GM18867 (cell line): ENCODE measurements around the gene STK11.
"Not testable (repeated sequence)": the region's sequence is repeated elsewhere in the genome, so short reads cannot be mapped to it uniquely, and the experiment has no call there.

Experiments used
- ATAC-seq: cut with Tn5 transposase; IDR thresholded peaks from one replicate; pipeline ENCODE4 v1.9.1; 2021; ENCODE audit warnings: mild to moderate bottlenecking, moderate library complexity; ENCODE audit not compliant: unreplicated experiment

Gene STK11

DNA sequence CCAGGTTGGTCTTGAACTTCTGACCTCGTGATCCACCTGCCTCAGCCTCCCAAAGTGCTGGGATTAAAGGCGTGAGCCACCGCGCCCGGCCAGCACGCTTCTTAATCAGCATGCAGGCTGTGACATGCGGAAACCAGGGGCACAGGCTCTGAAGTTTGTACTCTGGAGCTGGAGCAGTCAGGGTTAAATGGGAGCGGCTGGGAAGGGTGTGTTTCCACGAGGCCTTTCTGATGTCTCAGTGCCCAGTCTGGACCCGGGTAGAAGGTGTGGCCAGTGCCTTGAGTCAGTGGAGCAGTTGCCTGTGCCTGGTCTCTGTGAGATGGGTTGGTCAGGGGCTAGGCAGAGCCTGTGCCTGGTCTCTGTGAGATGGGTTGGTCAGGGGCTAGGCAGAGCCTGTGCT is 3.3 kb downstream of the STK11 start:
- not testable (repeated sequence) for ATAC-seq

DNA sequence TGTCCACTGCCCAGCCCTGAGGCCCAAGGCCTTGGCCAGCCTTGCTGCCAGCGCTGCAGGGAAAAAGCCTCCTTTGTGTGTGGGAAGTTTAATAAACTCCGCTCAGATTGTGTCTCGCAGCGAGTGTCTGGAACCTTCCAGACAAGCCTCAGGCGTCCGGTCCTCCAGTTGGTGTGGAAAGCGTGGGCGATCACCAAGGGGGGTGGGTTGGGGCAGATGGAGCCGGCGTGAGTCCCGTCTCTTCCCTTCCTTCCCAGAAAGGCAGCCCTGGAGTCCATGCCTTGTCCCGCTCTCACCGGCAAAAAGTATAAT is 4.6 kb downstream of the STK11 start:
- ATAC-seq: no peak

DNA sequence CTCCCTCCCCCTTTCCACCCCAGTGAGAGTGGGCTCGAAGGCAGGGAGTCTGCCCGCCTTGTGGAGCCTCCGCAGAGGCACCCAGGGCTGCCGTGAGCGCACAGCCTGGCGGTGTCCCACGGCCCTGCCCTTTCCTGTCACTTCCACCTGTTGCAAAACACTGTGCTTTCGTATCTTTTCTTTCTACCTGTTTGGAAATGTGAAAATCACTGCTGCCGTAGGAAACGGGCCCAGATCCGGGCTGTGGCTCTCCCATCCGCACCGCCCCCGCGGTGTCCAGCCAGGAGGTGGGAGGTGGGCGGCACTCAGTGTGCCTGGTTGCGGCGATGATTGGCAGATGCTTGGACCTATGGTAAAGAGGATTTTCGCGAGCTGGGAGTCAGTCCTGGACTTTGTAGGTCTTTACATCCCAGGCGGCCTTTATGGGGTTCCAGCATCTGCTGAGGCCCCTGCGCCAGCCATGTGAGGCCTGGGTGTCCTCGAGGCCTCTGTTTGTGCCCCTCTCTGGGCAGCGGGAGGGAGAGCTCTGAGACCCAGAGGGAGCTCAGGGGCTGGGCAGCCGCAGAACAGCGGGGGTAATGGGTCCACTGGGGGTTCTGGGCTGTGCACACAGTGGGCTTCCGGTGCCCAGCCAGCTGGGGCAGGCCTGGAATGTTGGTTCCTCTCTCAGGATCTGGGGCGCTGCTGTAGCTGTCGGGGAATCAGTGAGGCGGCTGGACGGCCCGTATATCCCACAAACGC is 6.1 kb downstream of the STK11 start:
- no peak for ATAC-seq

DNA sequence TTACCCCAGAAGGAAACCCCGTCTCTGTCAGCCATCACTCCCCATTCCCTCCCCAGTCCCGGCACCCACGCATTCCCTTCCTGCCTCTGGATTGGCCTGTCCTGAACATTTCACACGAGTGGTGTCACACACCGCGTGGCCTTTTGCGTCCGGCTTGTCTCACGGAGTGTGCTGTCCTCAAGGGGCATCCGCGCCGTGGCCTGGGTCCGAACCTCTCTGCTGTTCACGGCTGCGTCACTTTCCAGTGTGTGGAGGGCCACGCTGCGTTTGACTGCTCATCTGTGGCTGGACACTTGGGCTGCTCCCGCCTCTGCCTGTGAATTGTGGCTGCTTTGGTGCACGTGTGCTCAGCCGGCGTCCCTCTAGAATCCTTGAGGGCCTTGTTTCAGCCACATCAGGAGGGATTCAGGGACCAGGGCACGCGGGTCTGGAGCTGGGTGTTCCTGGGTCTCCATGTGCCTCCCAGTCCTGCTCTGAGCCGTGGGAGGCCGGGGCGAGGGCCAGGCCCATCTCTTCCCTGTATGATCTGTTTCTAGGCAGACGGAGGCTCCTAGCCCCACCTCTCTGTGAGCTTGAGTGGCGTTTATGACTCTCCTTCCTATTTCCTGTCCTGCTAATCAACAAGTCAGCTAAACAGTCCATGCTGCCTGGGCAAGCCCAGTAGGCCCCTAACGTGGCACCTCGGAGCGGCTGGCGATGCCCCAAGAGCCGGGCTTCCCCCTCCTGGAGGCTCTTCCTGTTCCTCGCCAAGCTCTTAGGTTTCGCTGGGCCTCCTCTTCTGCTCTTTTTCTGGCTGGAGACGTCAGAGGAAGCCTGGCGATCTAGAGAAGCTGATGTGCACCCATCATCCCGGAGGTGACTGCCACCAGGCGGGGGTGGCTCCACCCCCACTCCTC is 8.1 kb downstream of the STK11 start:
- ATAC-seq: no peak

DNA sequence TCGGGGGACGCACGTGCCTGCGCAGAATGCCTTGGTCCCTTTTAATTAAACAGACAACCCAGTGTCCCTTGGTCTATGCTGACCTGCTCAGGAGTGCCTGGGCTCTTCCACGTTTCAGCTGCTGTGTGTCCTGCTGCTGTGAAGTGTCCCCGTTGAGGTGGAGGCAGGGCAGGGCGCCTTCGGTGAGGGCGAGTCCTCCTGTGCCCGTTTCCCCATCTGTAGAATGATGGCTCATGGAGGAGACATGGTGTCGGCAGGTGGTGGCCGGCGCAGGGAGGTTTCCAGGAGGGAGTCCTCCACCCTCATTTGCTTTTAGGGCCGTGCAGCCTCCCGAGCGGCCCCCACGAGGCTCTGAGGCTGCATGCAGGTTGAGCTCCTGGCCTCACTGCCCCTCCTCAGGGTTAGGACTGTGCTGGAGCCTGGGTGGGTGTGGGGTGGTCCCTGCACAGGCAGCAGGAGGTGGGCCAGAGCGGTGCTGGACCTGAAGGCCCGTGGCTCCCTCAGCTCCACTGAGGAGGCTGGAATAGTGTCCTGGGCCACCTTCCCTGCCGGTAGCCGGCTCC is 8.8 kb downstream of the STK11 start:
- no peak for ATAC-seq

DNA sequence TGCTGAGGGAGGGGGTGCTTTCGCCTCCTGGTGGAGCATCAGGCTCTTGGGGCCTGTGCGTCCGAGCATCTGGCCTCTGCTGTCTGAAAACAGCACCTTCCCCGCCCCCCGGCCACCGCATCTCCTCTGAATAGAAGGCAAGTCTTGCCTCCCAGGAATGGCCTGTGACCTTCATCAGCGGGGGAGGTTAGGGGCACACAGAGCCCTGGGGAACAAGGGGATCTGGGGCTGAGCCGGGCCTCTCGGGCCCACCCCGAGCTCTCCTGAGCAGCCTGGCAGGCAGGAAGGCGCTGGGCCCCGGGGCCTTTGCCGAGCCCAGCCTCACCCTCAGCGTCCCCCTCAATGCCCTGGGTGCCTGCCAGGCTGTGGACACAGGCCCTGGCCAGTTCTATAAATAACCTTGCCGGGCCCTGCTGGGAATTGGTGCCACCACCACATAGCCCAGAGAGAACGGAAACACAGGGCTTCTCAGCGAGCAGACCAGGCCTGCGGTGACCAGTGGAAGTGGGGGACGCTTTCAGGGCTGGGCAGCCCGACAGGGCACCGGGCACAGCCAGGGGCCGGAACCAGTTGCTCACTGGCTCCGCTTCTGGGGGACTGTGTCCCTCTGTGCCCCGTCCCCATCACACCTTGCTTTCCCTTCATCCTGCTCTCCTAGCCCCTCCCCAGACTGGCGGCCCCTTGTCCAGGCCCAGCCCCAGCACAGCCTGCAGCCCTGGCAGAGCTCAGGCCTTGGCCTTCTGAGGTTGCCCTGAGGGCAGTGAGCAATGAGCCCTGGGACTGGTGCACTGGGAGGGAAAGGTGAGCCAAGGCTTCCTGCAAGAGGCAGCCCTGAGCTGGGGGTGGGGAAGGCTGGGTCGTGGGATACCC is 9.5 kb downstream of the STK11 start:
- no peak for ATAC-seq

DNA sequence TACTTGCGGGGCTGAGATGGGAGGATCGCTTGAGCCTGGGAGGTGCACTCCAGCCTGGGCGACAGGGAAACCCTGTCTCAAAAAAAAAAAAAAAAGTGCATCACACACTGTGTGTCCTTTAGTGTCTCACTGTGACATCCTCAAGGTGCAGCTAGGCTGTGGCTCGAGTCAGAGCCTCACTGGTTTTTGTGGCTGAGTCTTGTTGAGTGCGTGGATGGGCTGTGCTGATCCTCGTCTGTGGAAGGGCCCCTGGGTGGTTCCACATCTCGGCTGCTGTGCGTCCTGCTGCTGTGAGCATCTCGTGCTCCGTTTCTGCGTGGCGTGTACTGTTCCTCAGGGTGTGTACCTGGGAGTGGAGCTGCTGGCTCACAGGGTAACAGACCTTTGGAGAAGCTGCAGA is 11.2 kb downstream of the STK11 start:
- ATAC-seq: no peak

DNA sequence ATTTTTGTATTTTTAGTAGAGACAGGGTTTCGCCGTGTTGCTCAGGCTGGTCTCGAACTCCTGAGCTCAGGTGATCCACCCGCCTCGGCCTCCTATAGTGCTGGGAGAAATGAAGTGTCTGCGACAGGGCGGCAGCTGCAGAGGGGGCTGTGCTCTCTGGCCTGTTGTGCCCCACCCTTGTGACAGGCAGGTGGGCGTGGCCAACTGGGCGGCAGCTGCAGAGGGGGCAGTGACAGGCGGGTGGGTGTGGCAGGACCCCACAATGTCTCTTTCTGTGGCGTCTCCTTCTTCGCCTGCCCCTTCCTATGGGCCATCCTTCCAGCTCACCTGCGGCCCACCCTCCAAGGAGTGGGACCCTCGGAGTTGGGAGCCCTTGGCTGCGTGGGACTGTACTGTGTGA is 11.8 kb downstream of the STK11 start:
- no peak for ATAC-seq

DNA sequence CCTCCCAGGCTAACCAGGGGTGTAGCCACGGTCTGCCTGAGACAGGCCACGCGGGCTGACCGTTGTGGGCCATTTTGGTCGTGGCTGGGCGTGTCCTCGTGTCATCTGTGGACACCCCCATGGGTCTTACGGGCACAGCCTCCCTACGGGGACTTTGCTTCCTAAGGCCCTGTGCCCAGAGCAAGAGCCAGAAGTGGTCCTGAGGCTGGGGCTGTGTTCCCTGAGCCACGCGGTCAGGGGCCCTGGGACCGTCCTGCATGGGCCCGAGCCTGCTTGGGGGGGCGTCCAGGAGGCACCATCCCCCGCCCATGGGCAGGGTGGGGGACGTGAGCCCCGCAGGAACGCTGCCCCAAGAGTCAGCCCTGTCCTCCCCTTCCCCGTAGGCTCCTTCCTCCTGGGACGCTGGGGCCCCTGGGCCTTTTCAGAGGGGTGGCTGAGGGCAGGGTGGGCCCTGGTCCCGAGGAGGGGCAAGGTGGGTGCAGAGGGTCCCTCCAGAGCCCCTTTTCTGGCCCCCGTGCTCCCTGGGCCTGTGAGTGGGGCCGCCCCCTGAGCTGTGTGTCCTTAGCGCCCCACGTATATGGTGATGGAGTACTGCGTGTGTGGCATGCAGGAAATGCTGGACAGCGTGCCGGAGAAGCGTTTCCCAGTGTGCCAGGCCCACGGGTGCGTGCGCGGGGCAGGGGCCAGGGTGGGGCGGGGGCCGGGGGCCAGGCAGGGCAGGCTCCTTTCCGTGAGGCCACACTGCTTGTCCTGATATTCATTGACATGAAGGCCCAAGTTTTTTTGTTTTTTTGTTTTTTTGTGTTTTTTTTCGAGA is 13.4 kb downstream of the STK11 start:
- ATAC-seq: no peak

DNA sequence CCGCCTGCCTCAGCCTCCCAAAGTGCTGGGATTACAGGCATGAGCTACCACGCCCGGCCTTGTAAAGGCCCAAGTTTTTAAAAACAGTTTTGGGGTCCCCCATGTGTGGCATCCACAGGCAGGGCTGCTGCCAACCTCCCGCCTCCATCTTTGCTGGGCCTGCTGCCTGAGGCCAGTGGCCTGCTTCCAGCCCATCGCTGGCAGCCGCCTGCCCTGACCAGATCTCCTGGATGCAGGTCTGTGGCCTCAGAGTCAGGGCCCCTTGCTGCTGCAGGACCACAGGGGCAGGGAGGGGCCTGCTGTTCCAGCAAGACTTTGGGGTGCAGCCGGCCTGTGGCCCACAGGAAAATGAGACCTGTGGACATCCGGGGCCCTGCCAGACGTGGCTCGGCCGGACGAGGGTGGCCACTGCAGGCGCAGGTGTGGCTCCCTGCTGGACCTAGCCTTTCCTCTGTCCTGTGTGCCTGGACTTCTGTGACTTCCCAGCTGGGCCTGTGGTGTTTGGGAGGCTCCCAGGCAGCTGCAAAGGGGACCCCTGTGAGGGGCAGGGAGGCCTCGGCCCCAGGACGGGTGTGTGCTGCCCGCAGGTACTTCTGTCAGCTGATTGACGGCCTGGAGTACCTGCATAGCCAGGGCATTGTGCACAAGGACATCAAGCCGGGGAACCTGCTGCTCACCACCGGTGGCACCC is 14.4 kb downstream of the STK11 start:
- ATAC-seq: no peak

DNA sequence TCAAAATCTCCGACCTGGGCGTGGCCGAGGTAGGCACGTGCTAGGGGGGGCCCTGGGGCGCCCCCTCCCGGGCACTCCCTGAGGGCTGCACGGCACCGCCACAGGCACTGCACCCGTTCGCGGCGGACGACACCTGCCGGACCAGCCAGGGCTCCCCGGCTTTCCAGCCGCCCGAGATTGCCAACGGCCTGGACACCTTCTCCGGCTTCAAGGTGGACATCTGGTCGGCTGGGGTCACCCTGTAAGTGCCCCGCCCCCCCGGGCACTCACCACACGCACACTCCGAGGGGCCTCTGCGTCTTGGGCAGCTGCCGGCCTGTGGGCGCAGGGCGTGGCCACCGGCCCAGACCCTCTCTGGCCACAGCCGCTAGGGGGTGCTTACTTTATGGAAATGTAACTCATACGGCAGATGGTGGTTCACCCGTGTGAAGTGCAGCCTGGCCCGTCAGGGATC is 14.9 kb downstream of the STK11 start:
- ATAC-seq: no peak

DNA sequence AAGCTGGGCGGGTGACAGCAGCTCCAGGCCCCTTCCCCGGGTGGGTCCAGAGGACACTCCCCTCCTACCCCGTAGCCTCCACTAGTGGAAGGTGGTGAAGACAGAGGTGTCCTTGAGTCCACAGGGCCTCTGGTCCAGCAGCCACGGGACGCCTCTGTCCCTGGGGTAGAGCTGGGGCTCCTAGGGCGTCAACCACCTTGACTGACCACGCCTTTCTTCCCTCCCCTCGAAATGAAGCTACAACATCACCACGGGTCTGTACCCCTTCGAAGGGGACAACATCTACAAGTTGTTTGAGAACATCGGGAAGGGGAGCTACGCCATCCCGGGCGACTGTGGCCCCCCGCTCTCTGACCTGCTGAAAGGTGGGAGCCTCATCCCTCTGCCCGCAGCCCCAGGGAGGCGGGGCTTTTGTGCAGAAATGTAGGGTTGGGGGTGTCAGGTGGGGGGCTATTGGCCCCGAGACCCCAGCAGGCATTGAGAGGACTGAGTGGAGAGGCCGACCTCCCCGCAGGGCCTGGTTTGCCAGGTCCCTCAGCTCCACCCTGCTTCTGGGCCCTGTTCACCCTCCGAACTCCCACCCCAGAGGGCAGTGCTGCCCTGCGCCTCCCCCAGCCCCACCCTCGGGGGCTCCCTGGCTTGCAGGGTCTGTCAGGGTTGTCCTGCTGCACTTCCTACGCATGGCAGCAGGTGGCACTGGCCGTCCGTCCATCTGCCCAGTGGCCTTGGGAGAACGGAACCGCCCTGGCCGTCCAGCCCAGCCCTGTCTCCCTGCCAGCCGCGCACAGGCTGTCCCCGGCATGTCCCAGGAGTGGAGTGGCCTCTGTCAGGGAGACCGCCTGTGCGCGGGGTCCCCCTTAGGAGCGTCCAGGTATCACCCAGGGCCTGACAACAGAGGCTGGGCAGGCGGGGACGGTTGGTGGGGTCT is 15.7 kb downstream of the STK11 start:
- no peak for ATAC-seq

DNA sequence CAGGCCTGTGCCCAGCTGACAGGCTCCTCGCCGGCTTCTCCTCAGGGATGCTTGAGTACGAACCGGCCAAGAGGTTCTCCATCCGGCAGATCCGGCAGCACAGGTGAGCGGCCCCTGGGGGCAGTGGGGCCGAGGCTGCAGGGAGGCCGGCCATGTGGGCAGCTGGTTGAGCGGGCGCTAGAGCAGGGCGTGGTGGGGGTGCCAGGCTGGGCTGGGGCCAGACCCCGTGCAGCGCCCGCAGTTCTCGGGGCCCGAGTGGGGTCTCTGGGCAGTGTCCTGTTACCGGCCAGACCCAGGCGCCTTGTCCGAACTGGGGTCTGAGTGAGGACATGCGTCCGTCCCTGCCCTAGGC is 16.3 kb downstream of the STK11 start:
- no peak for ATAC-seq

DNA sequence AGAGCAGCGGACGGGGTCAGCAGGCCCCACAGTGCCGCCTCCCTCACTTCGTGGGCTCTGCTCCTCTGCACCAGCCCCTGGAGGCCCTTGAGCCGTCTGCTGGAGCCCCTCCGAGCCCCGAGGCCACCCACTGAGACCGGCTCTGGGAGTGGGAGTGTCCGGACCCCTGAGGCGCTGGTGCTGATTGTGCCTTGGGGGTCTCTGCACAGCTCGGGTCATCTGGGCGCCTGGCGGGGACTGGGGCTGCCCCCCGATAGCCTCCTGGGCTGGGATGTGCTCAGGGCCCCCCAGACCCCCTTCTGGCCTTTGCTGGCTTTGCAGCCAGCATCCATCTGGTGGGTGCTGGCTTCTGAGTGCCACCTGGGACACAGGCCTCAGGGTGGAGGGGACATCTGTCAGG is 16.8 kb downstream of the STK11 start:
- no peak for ATAC-seq

DNA sequence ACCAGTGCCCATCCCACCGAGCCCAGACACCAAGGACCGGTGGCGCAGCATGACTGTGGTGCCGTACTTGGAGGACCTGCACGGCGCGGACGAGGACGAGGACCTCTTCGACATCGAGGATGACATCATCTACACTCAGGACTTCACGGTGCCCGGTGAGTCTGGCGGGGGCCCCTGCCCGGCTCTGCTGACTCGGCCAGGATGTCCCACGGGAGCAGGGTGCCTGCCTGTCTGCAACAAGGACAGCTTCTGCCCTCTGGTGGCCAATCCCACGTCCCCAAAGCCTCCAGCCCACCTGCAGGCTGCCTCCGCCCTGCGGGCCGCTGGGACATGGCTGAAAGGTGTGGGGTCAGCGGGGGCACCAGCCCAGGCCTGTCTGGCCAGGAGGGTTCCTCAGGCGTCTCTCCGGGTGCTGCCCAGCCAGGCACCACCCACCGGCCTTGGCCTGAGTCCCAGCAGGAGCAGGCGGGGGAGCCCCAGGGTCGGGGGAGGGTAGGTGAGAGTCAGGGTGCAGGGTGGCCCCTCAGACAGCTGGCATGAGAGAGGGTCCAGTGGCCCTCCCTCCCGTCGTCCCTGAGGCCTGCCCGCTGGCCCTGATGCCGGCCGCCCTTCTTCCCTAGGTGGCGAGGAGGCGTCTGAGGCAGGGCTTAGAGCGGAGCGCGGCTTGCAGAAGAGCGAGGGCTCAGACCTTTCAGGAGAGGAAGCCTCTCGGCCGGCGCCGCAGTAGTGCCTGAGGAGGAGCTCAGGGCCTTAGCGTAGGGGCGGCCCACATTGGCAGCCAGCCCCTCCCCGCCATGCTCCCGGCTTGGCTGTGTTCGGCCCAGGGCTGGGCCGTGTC is 17.7 kb downstream of the STK11 start:
- no peak for ATAC-seq

DNA sequence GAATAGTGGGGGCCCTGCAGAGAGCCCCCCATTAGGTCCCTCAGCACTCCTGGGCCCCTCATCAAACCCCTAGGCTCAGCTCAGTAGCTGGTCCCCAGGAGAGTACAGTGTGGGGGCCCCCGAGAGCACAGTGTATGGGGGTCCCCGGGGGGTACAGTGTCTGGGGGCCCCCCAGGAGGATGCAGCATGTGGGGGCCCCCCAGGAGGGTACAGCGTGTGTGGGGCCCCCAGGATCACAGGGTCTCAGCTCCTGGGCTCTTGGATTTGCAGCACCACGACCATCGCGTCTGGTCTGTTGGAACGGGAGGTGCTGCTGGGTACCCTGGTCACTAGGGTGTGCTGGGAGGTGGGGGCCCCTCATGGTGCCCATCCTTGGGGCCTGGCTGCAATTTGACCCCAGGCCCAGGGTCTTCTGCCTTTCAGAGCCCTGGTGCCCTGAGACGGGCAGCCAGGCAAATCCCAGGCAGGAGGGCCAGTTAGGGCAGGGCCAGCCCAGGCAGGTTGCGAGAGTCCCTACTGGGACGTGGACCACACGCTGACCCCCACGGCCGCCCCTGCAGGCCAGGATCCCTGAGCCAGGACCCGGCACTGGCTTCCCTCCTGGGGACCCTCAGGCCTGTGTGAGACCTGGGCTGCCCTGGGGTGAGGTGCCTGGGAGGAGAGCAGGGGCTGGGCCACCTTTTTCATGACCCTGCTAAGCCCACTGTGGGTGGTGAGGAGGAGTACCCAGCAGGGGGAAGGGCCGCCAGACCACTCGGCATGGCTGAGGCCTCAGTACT is 18.7 kb downstream of the STK11 start:
- ATAC-seq: no peak

DNA sequence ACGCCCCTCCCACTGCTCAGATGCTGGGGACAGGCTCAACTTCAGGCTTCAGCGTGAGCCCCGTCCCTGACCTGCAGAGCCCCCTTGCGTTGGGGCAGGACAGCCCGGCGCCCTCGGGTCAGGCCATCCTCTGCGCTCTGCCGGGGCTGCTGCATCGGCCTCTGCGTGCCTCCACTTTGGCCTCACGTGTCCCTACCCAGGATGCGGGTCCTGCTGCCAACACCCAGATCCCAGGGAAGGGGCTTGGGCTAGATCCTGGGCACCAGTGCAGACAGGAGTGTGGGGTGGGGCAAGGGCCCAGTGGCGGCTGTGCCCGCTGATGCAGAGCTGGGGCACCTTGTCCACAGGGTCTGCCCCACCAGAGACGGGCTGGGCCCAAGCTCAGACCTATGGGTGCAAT is 19.3 kb downstream of the STK11 start:
- ATAC-seq: no peak
